Glutamatergic neuron (in vitro differentiated cells): ENCODE results near the gene ZNF845. TPM values are rescaled to one million over a fixed set of nuclear protein-coding genes. Genes with fewer than 3 reads are reported as not detected.
"Not testable (repeated sequence)": the region's sequence is repeated elsewhere in the genome, so short reads cannot be mapped to it uniquely, and the experiment has no call there.

Experiments used
- DNase-seq: peaks from one replicate; pipeline ENCODE4 v3.0.0; 2022
- H3K27ac Mint-ChIP-seq: one replicate; pipeline ENCODE4 v1.8.0; 2020; ENCODE audit warnings: mild to moderate bottlenecking, mixed read lengths, inconsistent platforms; ENCODE audit not compliant: unreplicated experiment
- H3K27me3 Mint-ChIP-seq: one replicate; pipeline ENCODE4 v1.8.0; 2020; ENCODE audit warnings: mild to moderate bottlenecking, moderate library complexity, mixed read lengths, inconsistent platforms; ENCODE audit not compliant: unreplicated experiment
- H3K36me3 Mint-ChIP-seq: one replicate; pipeline ENCODE4 v1.8.0; 2020; ENCODE audit warnings: mild to moderate bottlenecking, mixed read lengths, inconsistent platforms; ENCODE audit not compliant: unreplicated experiment
- H3K4me1 Mint-ChIP-seq: one replicate; pipeline ENCODE4 v1.8.0; 2020; ENCODE audit warnings: mild to moderate bottlenecking, low read depth, mixed read lengths, inconsistent platforms; ENCODE audit not compliant: unreplicated experiment
- H3K4me3 Mint-ChIP-seq: one replicate; pipeline ENCODE4 v1.8.0; 2020; ENCODE audit warnings: mild to moderate bottlenecking, mixed read lengths, inconsistent platforms; ENCODE audit not compliant: unreplicated experiment
- H3K9me3 Mint-ChIP-seq: one replicate; pipeline ENCODE4 v1.8.0; 2020; ENCODE audit warnings: mild to moderate bottlenecking, moderate library complexity, mixed read lengths, inconsistent platforms; ENCODE audit not compliant: unreplicated experiment
- CTCF ChIP-seq: fragments of 200-600 bp; sonication (generic); IDR thresholded peaks from one replicate; pipeline ENCODE4 v1.5.0; 2021; ENCODE audit not compliant: partially characterized antibody, unreplicated experiment
- total RNA-seq: library from RNA; stranded (reverse); fragmentation: NEBNext Ultra II Directional; extraction: Animal tissue kit (Norgen Biotek cat#: 25700); gene quantifications from one replicate; pipeline ENCODE4 v1.2.1, GENCODE V29; 2021; ENCODE audit not compliant: unreplicated experiment

ZNF845 gene
- total RNA-seq, 1 donor from 2014 or later = 8.5 TPM

- DNase-seq = peak; percentile 75
- peaks cover 4% of the 10 kb centered on the region for H3K27me3 Mint-ChIP-seq
- peaks cover 22% of the 10 kb centered on the region for H3K36me3 Mint-ChIP-seq
- H3K4me1 Mint-ChIP-seq = peaks cover 2% of the 10 kb centered on the region
- H3K27ac Mint-ChIP-seq = peak overlapping the region; percentile 71
- H3K9me3 Mint-ChIP-seq = peaks cover 7% of the 10 kb centered on the region
- H3K4me3 Mint-ChIP-seq = peak overlapping the region; percentile 90
- no peak for TF ChIP-seq CTCF
Observed at GRCh38 chr19:53333066-53333462, 485 bp upstream of the ZNF845 start.

- not testable (repeated sequence) for H3K4me1 Mint-ChIP-seq, H3K27ac Mint-ChIP-seq, H3K9me3 Mint-ChIP-seq, DNase-seq, H3K4me3 Mint-ChIP-seq, H3K27me3 Mint-ChIP-seq
- H3K36me3 Mint-ChIP-seq = peaks cover 46% of the 10 kb centered on the region
Observed at GRCh38 chr19:53344403-53344802, 10.9 kb downstream of the ZNF845 start.

DNA sequence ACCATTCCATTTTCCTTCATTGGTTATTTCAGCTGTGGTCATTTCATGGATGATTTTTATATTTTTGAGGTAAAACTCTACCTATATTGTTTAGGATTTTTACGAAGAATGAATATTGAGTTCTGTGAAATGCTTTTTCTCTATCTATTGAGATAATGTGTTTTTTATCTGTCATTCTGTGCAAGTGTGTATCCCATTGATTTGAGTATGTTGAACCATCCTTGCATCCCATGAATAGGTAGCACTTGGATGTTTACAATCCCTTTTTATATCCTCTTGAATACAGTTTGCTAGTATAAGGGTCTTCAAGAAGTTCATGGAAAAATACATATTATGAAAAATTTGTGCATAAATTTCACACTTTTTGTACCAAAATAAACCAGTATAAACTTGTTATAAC lies 22.2 kb downstream of the ZNF845 start:
- Mint-ChIP-seq H3K4me1 (no peaks in the 10 kb centered on the region), H3K27me3 (peaks cover 4% of the 10 kb centered on the region), H3K36me3 (peaks cover 47% of the 10 kb centered on the region)

GRCh38 chr19:53357821-53358581 lies 24.5 kb downstream of the ZNF845 start:
- H3K4me3 Mint-ChIP-seq = no peak overlapping the region
- peaks cover 4% of the 10 kb centered on the region for H3K27me3 Mint-ChIP-seq
- no peak for TF ChIP-seq CTCF
- DNase-seq = no peak
- peaks cover 24% of the 10 kb centered on the region for H3K36me3 Mint-ChIP-seq
- no peaks in the 10 kb centered on the region for H3K4me1 Mint-ChIP-seq
- no peak overlapping the region for H3K27ac Mint-ChIP-seq
- H3K9me3 Mint-ChIP-seq = peaks cover 12% of the 10 kb centered on the region

More for the DNA sequence above, 22.2 kb downstream of the ZNF845 start:
- Mint-ChIP-seq H3K27ac (no peak overlapping the region), H3K9me3 (peaks cover 16% of the 10 kb centered on the region), H3K4me3 (no peak overlapping the region)
- DNase-seq = no peak
- no peak for TF ChIP-seq CTCF

GRCh38 chr19:53360056-53360455 lies 26.5 kb downstream of the ZNF845 start:
- not testable (repeated sequence) for DNase-seq, H3K4me3 Mint-ChIP-seq, H3K27ac Mint-ChIP-seq, H3K4me1 Mint-ChIP-seq, H3K9me3 Mint-ChIP-seq, H3K27me3 Mint-ChIP-seq
- peaks cover 14% of the 10 kb centered on the region for H3K36me3 Mint-ChIP-seq

GRCh38 chr19:53365134-53365898 lies 31.8 kb downstream of the ZNF845 start, which contains the start of gene ZNF525:
ZNF525 (plus strand) TSS chr19:53365705; CDS start chr19:53372282, 6,577 bp downstream.
- no peaks in the 10 kb centered on the region for H3K9me3 Mint-ChIP-seq
- DNase-seq = peak; percentile 94
- peak; percentile 66 for TF ChIP-seq CTCF
- peak within 1 kb of the TSS; percentile 93 for H3K4me3 Mint-ChIP-seq
- H3K36me3 Mint-ChIP-seq = no peaks in the 10 kb centered on the region
- H3K4me1 Mint-ChIP-seq = peaks cover 5% of the 10 kb centered on the region
- H3K27ac Mint-ChIP-seq = peak within 1 kb of the TSS; percentile 75
- no peaks in the 10 kb centered on the region for H3K27me3 Mint-ChIP-seq
